K562 (cell line): ENCODE measurements around the gene GARIN1A. TPM values are rescaled to one million over a fixed set of nuclear protein-coding genes. Genes with fewer than 3 reads are reported as not detected.
A peak's percentile ranks its signal among the peaks of the same experiment; 100 is the strongest.
"Not testable (repeated sequence)": the region's sequence is repeated elsewhere in the genome, so short reads cannot be mapped to it uniquely, and the experiment has no call there.

Source experiments
- ATAC-seq: fragments of 200-7000 bp; cut with Tn5 transposase; 3 replicates; pipeline ENCODE4 v1.9.1; 2020; ENCODE audit warnings: moderate library complexity
- BruUV-seq: library from RNA; stranded (reverse); fragments of 400-500 nt; replicated peaks from 2 replicates; lab custom pipeline; 2021; lab: Mats Ljungman, UMichigan
- CTCF ChIA-PET: fragments of 300-600 bp; formaldehyde crosslinking; extraction: SDS; loops from one replicate; lab custom pipeline; 2021; ENCODE audit warnings: low intra/inter-chr PET ratio; lab: Yijun Ruan, JAX
- POLR2A ChIA-PET: fragments of 300-600, 350-650 bp; sonication (Branson Sonifier 250); formaldehyde crosslinking; extraction: SDS; loops from one replicate; lab custom pipeline; 2021; ENCODE audit warnings: antibody characterized with exemption, inconsistent platforms; lab: Yijun Ruan, JAX
- DNase-seq, 4 experiments: peaks; one replicate each; pipeline versions ENCODE4 v3.0.0 to v3.0.0-alpha.2; 2011 to 2018; ENCODE audit warnings: low spot score in 3 of 4, mixed read lengths in 3 of 4; ENCODE audit errors: extremely low read depth in 1 of 4
- FAIRE-seq: peaks from 2 replicates; lab custom pipeline; 2011; peaks lifted over from hg19 to GRCh38; lab: Jason Lieb, UNC
- H2AFZ ChIP-seq: 2 replicates; pipeline ENCODE4 v1.6.0; 2011; ENCODE audit warnings: low read depth, low read length, control low read depth, inconsistent platforms
- H3K27ac ChIP-seq: fragments of 200-600 bp; 3 replicates; pipeline ENCODE4 v1.8.0; 2011; ENCODE audit warnings: low read depth, mild to moderate bottlenecking, control low read depth, inconsistent platforms, low read length, moderate library complexity, mixed read lengths; ENCODE audit errors: extremely low read depth
- H3K27me3 ChIP-seq, 2 experiments: fragments of 300-600 bp in 1 of 2; 2 replicates in 1 of 2; 3 replicates in 1 of 2; pipeline versions ENCODE4 v1.6.0 to v1.8.0; 2011; ENCODE audit warnings: inconsistent platforms in 2 of 2, low read length in 2 of 2, mild to moderate bottlenecking in 1 of 2, mixed read lengths in 1 of 2, moderate library complexity in 1 of 2; ENCODE audit not compliant: control insufficient read depth in 2 of 2, insufficient read depth in 2 of 2
- H3K36me3 ChIP-seq: fragments of 300-600 bp; 3 replicates; pipeline ENCODE4 v1.8.0; 2011; ENCODE audit warnings: mild to moderate bottlenecking, low read length, inconsistent platforms; ENCODE audit not compliant: control insufficient read depth, insufficient read depth
- H3K4me1 ChIP-seq, 2 experiments: fragments of 200-600 bp in 1 of 2; replicated peaks in 1 of 2; 2 replicates in 1 of 2; 3 replicates in 1 of 2; pipeline versions ENCODE4 v1.5.1 to v1.8.0; 2011; ENCODE audit warnings: inconsistent platforms in 2 of 2, low read length in 2 of 2, mild to moderate bottlenecking in 1 of 2, mixed read lengths in 1 of 2, moderate library complexity in 1 of 2; ENCODE audit not compliant: control insufficient read depth in 2 of 2, insufficient read depth in 2 of 2
- H3K4me2 ChIP-seq: 2 replicates; pipeline ENCODE4 v1.6.1; 2011; ENCODE audit warnings: low read length, control low read depth, inconsistent platforms, mixed read lengths; ENCODE audit not compliant: insufficient read depth
- H3K4me3 ChIP-seq: fragments of 200-600 bp; sonication (generic), shearing (Covaris generic); 2 replicates; pipeline ENCODE4 v1.5.1; 2016; ENCODE audit warnings: control low read depth, inconsistent platforms
- H3K79me2 ChIP-seq: fragments of 200-600 bp; 3 replicates; pipeline ENCODE4 v1.8.0; 2011; ENCODE audit warnings: low read length, inconsistent platforms; ENCODE audit not compliant: control insufficient read depth, insufficient read depth
- H3K9ac ChIP-seq, 2 experiments: 2 replicates each; pipeline versions ENCODE4 v1.6.0 to v1.6.1; 2011; ENCODE audit warnings: low read depth in 2 of 2, low read length in 2 of 2, control low read depth in 1 of 2, inconsistent platforms in 1 of 2, mild to moderate bottlenecking in 1 of 2, mixed read lengths in 1 of 2; ENCODE audit not compliant: insufficient read depth in 1 of 2
- H3K9me1 ChIP-seq: one replicate; pipeline ENCODE4 v1.6.0; 2011; ENCODE audit warnings: inconsistent platforms, mild to moderate bottlenecking, low read length, moderate library complexity; ENCODE audit not compliant: control insufficient read depth, insufficient read depth
- H3K9me3 ChIP-seq: replicated peaks from 2 replicates; pipeline ENCODE4 v1.5.1; 2011; ENCODE audit warnings: low read depth, low read length, inconsistent platforms; ENCODE audit not compliant: control insufficient read depth, insufficient read depth
- H4K20me1 ChIP-seq: replicated peaks from 2 replicates; pipeline ENCODE4 v1.6.1; 2011; ENCODE audit warnings: low read length, inconsistent platforms, mixed read lengths; ENCODE audit not compliant: control insufficient read depth, insufficient read depth
- HDAC8 ChIP-seq: fragments of 450-650 bp; IDR thresholded peaks from 2 replicates; pipeline ENCODE4 v1.6.1; 2016; ENCODE audit warnings: mild to moderate bottlenecking, missing genetic modification characterization, moderate library complexity, missing compliant biosample characterization
- PATZ1 ChIP-seq: fragments of 250-450 bp; sonication (Bioruptor Pico); IDR thresholded peaks from 2 replicates; pipeline ENCODE4 v1.5.0; 2020; ENCODE audit warnings: mild to moderate bottlenecking, borderline replicate concordance
- SREBF2 ChIP-seq: sonication (generic); formaldehyde crosslinking; IDR thresholded peaks from 2 replicates; pipeline ENCODE4 v1.4.0; 2020; ENCODE audit warnings: mild to moderate bottlenecking, missing genetic modification reagents
- TBL1XR1 ChIP-seq, 2 experiments: IDR thresholded peaks; 2 replicates each; pipeline ENCODE4 v1.6.1; 2012; ENCODE audit warnings: improper control_type of control experiment in 2 of 2, low read length in 2 of 2, mild to moderate bottlenecking in 1 of 2
- TCF3 ChIP-seq: sonication (generic); formaldehyde crosslinking; IDR thresholded peaks from 2 replicates; pipeline ENCODE4 v1.4.0; 2020; ENCODE audit warnings: mild to moderate bottlenecking, missing genetic modification reagents
- TSHZ1 ChIP-seq: fragments of 250-450 bp; sonication (Bioruptor Pico); IDR thresholded peaks from 2 replicates; pipeline ENCODE4 v1.4.0; 2020; ENCODE audit warnings: mild to moderate bottlenecking, moderate library complexity
- ZNF41 ChIP-seq: fragments of 250-450 bp; sonication (Bioruptor Pico); conservative IDR thresholded peaks from 2 replicates; pipeline ENCODE4 v1.4.0; 2020; ENCODE audit warnings: mild to moderate bottlenecking
- ZNF551 ChIP-seq: fragments of 250-450 bp; sonication (Bioruptor Pico); IDR thresholded peaks from 2 replicates; pipeline ENCODE4 v1.5.0; 2021; ENCODE audit warnings: mild to moderate bottlenecking, moderate library complexity
- WGBS: fragments of 100-300 bp; shearing (Covaris generic); methylation state at CpG from one replicate; pipeline ENCODE4 v1.1.6; 2016; ENCODE audit warnings: low coverage, mixed read lengths; ENCODE audit not compliant: insufficient coverage; ENCODE audit errors: missing lambda C conversion rate; 5-methylcytosine and 5-hydroxymethylcytosine counted together
- in situ Hi-C: fragments of 300-500 bp; cut with MboI; formaldehyde crosslinking; loops from 4 replicates; pipeline ENCODE4 v1.15.0; 2018; ENCODE audit warnings: inconsistent platforms, mixed read lengths
- intact Hi-C: fragments of 100-400 bp; cut with micrococcal nuclease; formaldehyde crosslinking; loops from 2 replicates; pipeline ENCODE4 v1.14.2; 2022
- polyA plus RNA-seq, 8 experiments: library from polyadenylated mRNA; depleted of rRNA in 4 of 8; stranded (reverse) in 5 of 8; unstranded in 3 of 8; fragments of >200 nt; fragmentation: Nextera tagmentation in 2 of 8; fragmentation: Illumina TruSeq in 1 of 8; extraction: Ambion mirVana in 2 of 8; extraction: Trizol in 1 of 8; gene quantifications; 2 replicates each; pipeline versions ENCODE4 v1.2.1 to v1.2.3, GENCODE V29; 2011 to 2014; ENCODE audit warnings: inconsistent platforms in 1 of 8, missing spikeins in 1 of 8
- total RNA-seq, 7 experiments: library from RNA; depleted of rRNA in 6 of 7; stranded (reverse); fragments of >200 nt in 6 of 7; fragmentation: Illumina TruSeq in 2 of 7; extraction: Trizol in 2 of 7; gene quantifications; 2 replicates each; pipeline versions ENCODE4 v1.2.1 to v1.2.3, GENCODE V29; 2011 to 2021; ENCODE audit warnings: low replicate concordance in 1 of 7

Gene GARIN1A
- total and polyA plus RNA-seq, 9 of the 15 experiments (the other 6 are each of a cell fraction or from before 2014, with no cell fraction given), result 0.01 to 0.41 (median 0.04) TPM; not detected in 3

- BruUV-seq, ATAC-seq, CTCF ChIA-PET, DNase-seq, in situ Hi-C loops, H3K27ac ChIP-seq, H3K9ac ChIP-seq, intact Hi-C loops, H3K4me3 ChIP-seq, H2AFZ ChIP-seq, H4K20me1 ChIP-seq, H3K4me2 ChIP-seq, H3K9me1 ChIP-seq, H3K9me3 ChIP-seq, H3K79me2 ChIP-seq, H3K36me3 ChIP-seq, FAIRE-seq: not testable (repeated sequence)
- Histone ChIP-seq H3K27me3 (peaks cover 8 to 19% of the 10 kb centered on the region in 2 experiments; a peak in 4 of 5 replicates), H3K4me1 (peaks cover 5 to 12% of the 10 kb centered on the region in 2 experiments; a peak in 4 of 5 replicates)
- WGBS, result 27% methylated on average over 27 of the region's 59 CpGs
- POLR2A ChIA-PET, result interaction anchor here (0.7 kb wide), 1 partner anchor 594 kb away, joined by 3 read pairs; no protein-coding TSS in a partner anchor
These were observed 17.3 kb downstream of the GARIN1A start for GRCh38 chr7:128689161-128689935.

- 0% methylated on average over 1 of the region's 1 CpG for WGBS
- Histone ChIP-seq H2AFZ (no peak overlapping the region), H3K4me3 (no peak overlapping the region), H3K9me3 (0 out of 2 replicates have a peak, but pooled peaks cover 2% of the 10 kb centered on the region), H3K4me2 (no peak overlapping the region), H3K4me1 (peaks cover 5 to 12% of the 10 kb centered on the region in 2 experiments; a peak in 4 of 5 replicates), H3K9ac (no peak overlapping the region), H3K79me2 (no peaks in the 10 kb centered on the region), H3K27me3 (peaks cover 8 to 19% of the 10 kb centered on the region in 2 experiments; a peak in 4 of 5 replicates), H3K27ac (no peak overlapping the region), H3K36me3 (no peaks in the 10 kb centered on the region), H3K9me1 (no peaks in the 10 kb centered on the region), H4K20me1 (no peaks in the 10 kb centered on the region)
- FAIRE-seq (no peak), ATAC-seq (no peak; the same call in 2 of the 3 replicates), DNase-seq (no peak)
- intact Hi-C loops (no loop called here), in situ Hi-C loops (no loop called here)
- CTCF ChIA-PET, result no interaction called here
- POLR2A ChIA-PET, result interaction anchor here (0.7 kb wide), 1 partner anchor 322 kb away, joined by 3 read pairs; no protein-coding TSS in a partner anchor
- BruUV-seq, result no TSS peak
- TF ChIP-seq ZNF551 (CRISPR knock-in tag) (no peak), TCF3 (CRISPR knock-in tag) (no peak), SREBF2 (CRISPR knock-in tag) (no peak), TSHZ1 (CRISPR knock-in tag) (no peak), HDAC8 (peak; percentile 85; the same call in 1 of the 2 replicates), PATZ1 (CRISPR knock-in tag) (no peak), ZNF41 (CRISPR knock-in tag) (no peak), TBL1XR1 (IDR thresholded peaks at IDR 0.05; ENCODE audit: low read length in 2 of 2) (no peak)
These were observed 19.1 kb downstream of the GARIN1A start for GRCh38 chr7:128691227-128691626.
